HCT116 (cell line): ENCODE data around the gene DNM3.
A peak's percentile ranks its signal among the peaks of the same experiment; 100 is the strongest.

Experiments
- EZH2 ChIP-seq: fragments of 200-600 bp; sonication (generic); IDR thresholded peaks from 2 replicates; pipeline ENCODE4 v1.6.1; 2017; ENCODE audit warnings: antibody characterized with exemption, mixed run types
- POLR2A ChIP-seq: IDR thresholded peaks from 2 replicates; pipeline ENCODE4 v1.7.0; 2011; ENCODE audit warnings: borderline replicate concordance; ENCODE audit not compliant: insufficient read depth, insufficient read length; ENCODE audit errors: extremely low read depth
- RAD21 ChIP-seq: IDR thresholded peaks from 2 replicates; pipeline ENCODE4 v1.6.1; 2012; ENCODE audit warnings: low read depth, mild to moderate bottlenecking
- ZNF274 ChIP-seq: fragments of 200-500 bp; sonication (Bioruptor generic); IDR thresholded peaks from 2 replicates; pipeline ENCODE4 v1.6.1; 2014; ENCODE audit warnings: mild to moderate bottlenecking, low read depth, low read length, inconsistent platforms
- TF ChIP-seq, protein P1 (sequence below): IDR thresholded peaks from 2 replicates; pipeline ENCODE4 v1.6.1; 2012
- TF ChIP-seq, protein P2 (sequence below), 3 experiments: fragments of 200-600 bp in 1 of 3; sonication (generic) in 1 of 3; IDR thresholded peaks in 2 of 3; conservative IDR thresholded peaks in 1 of 3; 2 replicates each; pipeline ENCODE4 v1.5.1; 2012 to 2017; ENCODE audit warnings: low read depth in 2 of 3, low read length in 2 of 3, antibody characterized with exemption in 1 of 3, borderline replicate concordance in 1 of 3, control low read depth in 1 of 3, mild to moderate bottlenecking in 1 of 3, mixed read lengths in 1 of 3, mixed run types in 1 of 3, moderate library complexity in 1 of 3; ENCODE audit not compliant: insufficient read depth in 1 of 3

- no peak for TF ChIP-seq ZNF274
- peak; percentile 34; the same call in 1 of the 2 replicates for TF ChIP-seq RAD21
- TF ChIP-seq, protein P1, sequence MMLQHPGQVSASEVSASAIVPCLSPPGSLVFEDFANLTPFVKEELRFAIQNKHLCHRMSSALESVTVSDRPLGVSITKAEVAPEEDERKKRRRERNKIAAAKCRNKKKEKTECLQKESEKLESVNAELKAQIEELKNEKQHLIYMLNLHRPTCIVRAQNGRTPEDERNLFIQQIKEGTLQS: no peak
- TF ChIP-seq, protein P2, sequence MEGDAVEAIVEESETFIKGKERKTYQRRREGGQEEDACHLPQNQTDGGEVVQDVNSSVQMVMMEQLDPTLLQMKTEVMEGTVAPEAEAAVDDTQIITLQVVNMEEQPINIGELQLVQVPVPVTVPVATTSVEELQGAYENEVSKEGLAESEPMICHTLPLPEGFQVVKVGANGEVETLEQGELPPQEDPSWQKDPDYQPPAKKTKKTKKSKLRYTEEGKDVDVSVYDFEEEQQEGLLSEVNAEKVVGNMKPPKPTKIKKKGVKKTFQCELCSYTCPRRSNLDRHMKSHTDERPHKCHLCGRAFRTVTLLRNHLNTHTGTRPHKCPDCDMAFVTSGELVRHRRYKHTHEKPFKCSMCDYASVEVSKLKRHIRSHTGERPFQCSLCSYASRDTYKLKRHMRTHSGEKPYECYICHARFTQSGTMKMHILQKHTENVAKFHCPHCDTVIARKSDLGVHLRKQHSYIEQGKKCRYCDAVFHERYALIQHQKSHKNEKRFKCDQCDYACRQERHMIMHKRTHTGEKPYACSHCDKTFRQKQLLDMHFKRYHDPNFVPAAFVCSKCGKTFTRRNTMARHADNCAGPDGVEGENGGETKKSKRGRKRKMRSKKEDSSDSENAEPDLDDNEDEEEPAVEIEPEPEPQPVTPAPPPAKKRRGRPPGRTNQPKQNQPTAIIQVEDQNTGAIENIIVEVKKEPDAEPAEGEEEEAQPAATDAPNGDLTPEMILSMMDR (IDR thresholded peaks at IDR 0.05 in 2 of 3, conservative IDR thresholded peaks at IDR 0.05 in 1 of 3; ENCODE audit: borderline replicate concordance in 1 of 3, insufficient read depth in 1 of 3, low read depth in 2 of 3, low read length in 2 of 3): peak; percentile 22 to 57 (median 53); a peak in 5 of 6 replicates
- no peak for TF ChIP-seq EZH2
- no peak for TF ChIP-seq POLR2A
Measured at GRCh38 chr1:172401892-172402291, 560.6 kb downstream of the DNM3 start.
